Measurements from ENCODE around the gene ATP5PO.

Gene ATP5PO

DNA sequence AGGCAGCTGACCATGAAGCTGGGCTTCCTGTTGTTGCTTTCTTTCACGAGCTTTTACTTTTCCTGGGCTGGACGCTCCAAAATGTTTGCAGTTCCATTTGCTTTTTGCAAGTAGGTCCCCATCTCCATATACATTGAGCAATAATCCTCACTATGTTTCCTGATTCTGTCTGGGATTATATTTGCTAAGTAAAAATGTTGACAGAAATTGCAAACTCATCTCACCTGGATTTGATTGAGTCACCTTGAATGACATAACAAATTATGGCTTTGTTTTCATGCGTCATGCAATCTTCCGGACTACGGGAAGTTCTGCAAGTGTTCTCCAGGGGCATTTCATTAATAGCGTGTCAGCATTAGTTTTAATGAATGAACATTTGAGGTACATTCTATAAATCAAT is 18.9 kb downstream of the ATP5PO start:
- TF ChIP-seq, protein P1, sequence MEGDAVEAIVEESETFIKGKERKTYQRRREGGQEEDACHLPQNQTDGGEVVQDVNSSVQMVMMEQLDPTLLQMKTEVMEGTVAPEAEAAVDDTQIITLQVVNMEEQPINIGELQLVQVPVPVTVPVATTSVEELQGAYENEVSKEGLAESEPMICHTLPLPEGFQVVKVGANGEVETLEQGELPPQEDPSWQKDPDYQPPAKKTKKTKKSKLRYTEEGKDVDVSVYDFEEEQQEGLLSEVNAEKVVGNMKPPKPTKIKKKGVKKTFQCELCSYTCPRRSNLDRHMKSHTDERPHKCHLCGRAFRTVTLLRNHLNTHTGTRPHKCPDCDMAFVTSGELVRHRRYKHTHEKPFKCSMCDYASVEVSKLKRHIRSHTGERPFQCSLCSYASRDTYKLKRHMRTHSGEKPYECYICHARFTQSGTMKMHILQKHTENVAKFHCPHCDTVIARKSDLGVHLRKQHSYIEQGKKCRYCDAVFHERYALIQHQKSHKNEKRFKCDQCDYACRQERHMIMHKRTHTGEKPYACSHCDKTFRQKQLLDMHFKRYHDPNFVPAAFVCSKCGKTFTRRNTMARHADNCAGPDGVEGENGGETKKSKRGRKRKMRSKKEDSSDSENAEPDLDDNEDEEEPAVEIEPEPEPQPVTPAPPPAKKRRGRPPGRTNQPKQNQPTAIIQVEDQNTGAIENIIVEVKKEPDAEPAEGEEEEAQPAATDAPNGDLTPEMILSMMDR (IDR thresholded peaks at IDR 0.05; ENCODE audit: low read depth, low read length) = no peak
- no peak for DNase-seq (ENCODE audit: extremely low read depth, low read depth)

DNA sequence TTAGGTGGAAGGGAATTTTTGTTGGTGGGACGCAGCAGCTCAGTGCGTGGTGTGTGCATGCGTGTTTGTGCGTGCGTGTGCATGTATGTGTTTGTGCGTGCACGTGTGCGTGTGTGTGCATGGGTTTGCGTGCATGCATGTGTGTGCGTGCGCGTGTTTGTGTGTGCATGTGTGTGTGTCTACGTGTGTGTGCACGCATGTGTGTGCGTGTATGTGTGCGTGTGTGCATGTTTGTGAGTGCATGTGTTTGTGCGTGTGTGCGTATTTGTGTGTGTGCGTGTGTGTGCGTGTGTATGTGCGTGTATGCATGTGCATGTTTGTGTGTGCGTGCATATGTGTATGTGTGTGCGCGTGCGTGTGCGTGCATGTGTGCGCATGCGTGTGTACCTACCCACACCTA is 20.2 kb downstream of the ATP5PO start:
- TF ChIP-seq, protein P1 (IDR thresholded peaks at IDR 0.05; ENCODE audit: low read depth, low read length) = no peak
- no peak for DNase-seq (ENCODE audit: extremely low read depth, low read depth)

DNA sequence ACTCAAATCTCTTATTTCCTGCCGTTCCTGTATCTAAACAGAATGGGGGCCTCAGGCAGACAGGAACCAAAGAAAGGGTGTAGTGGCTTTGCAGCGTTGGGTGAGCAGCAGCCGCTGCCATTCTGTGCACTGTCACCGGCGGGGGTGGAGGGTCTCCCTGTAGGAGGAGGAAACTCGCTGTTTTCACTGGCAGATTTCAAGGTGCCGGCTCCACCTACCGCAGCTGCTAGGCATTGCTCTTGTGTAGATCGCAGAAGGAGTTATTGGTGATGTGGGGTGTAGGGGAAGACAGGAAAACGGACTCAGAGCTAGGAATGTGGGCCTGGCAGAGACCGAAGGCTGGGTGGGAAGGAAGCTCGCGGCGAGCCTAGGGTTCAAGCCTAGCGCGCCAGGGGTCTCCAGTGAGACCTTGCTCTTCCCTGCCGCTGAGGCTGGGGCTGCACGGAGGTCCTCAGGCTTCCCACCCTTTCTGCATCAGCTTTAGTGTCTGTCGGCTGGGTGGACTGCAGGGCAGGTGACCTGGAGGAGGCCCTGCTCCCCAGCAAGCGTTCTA is 20.8 kb downstream of the ATP5PO start:
- DNase-seq (ENCODE audit: extremely low read depth, low read depth) = peak; percentile 69
- TF ChIP-seq, protein P1 (IDR thresholded peaks at IDR 0.05; ENCODE audit: low read depth, low read length) = peak; percentile 93

DNA sequence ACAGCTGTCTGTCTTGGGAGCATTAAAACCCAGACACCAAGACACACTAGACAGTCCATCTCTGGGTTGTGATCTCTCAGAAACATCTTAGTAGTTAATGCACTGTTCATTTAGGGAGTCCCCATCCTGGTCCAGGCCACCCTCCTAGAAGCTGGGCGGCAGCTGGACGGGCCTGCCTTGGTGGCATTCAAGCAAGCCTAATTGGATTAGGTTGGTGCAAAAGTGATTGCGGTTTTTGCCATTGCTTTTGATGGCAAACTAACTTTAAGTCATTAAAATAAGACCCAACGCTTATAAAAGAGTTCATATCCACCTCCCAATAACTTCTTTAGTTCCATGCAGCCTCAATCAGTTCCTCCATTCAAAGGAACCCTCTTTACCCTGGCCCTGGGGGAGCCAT is 21.7 kb downstream of the ATP5PO start:
- no peak for DNase-seq (ENCODE audit: extremely low read depth, low read depth)
- TF ChIP-seq, protein P1 (IDR thresholded peaks at IDR 0.05; ENCODE audit: low read depth, low read length) = no peak

DNA sequence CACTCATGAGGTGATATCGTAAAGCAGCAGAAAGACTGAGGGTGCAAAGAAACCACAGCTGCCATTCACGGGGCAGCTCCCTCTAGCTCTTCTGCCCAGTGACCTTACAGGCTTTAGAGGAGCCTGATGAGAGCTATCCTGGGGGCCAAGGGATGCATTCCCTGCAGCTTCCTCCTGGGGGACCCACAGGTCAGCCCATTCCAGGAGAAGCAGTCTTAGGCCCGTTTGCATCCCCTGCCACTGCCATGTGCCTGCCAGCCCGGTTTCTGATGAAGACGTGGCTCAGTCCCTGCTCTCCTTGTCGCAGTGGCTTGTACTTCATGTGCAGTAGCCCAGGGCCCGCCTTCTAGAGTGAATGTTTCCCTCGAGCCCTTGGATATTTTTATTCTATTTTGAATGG is 22.8 kb downstream of the ATP5PO start:
- no peak for DNase-seq (ENCODE audit: extremely low read depth, low read depth)
- TF ChIP-seq, protein P1 (IDR thresholded peaks at IDR 0.05; ENCODE audit: low read depth, low read length) = no peak

DNA sequence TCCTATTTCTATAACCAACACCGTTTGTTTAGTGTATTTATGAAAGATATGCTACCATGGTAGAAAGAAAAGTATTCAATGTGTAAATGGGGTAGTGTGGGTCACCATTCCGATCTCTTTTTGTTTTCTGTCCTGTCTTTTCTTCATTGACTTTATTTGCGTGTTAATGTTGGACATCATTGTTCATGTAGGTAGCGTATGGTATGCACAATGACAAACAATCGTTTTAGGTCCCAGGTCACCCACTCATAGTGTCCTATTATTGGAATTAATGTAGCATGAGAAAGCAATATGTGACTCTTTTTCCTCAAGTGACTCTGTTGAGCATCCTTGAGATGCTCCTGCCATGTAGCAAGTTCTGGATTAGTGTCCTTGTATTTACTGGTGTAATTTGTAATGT is 25.4 kb downstream of the ATP5PO start:
- TF ChIP-seq, protein P1 (IDR thresholded peaks at IDR 0.05; ENCODE audit: low read depth, low read length) = no peak
- DNase-seq (ENCODE audit: extremely low read depth, low read depth) = no peak

DNA sequence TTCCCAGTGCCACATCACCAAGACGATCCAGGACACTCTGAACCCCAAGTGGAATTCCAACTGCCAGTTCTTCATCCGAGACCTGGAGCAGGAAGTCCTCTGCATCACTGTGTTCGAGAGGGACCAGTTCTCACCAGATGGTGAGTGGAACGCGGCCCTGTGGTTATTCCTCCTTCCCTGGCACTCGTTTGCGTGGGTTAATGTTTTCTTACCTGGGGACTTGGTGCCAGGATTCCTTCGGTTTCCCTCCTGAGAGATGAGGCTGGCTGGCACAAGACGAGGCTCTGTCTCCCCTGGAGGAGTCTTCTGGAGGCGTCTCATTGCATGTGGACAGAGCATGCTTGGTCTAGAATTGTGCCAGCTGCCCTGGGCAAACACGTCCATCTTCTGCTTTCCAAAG is 29.3 kb downstream of the ATP5PO start:
- TF ChIP-seq, protein P1 (IDR thresholded peaks at IDR 0.05; ENCODE audit: low read depth, low read length) = no peak
- no peak for DNase-seq (ENCODE audit: extremely low read depth, low read depth)

Measured in AG09319 (cell line).